GM18511 (cell line): ENCODE measurements around the gene NAT14.
"Not testable (repeated sequence)": the region's sequence is repeated elsewhere in the genome, so short reads cannot be mapped to it uniquely, and the experiment has no call there.

Source experiments
- ATAC-seq: cut with Tn5 transposase; IDR thresholded peaks from one replicate; pipeline ENCODE4 v1.9.1; 2021; ENCODE audit warnings: mild to moderate bottlenecking, moderate library complexity; ENCODE audit not compliant: unreplicated experiment

Gene NAT14, protein sequence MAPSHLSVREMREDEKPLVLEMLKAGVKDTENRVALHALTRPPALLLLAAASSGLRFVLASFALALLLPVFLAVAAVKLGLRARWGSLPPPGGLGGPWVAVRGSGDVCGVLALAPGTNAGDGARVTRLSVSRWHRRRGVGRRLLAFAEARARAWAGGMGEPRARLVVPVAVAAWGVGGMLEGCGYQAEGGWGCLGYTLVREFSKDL

DNA sequence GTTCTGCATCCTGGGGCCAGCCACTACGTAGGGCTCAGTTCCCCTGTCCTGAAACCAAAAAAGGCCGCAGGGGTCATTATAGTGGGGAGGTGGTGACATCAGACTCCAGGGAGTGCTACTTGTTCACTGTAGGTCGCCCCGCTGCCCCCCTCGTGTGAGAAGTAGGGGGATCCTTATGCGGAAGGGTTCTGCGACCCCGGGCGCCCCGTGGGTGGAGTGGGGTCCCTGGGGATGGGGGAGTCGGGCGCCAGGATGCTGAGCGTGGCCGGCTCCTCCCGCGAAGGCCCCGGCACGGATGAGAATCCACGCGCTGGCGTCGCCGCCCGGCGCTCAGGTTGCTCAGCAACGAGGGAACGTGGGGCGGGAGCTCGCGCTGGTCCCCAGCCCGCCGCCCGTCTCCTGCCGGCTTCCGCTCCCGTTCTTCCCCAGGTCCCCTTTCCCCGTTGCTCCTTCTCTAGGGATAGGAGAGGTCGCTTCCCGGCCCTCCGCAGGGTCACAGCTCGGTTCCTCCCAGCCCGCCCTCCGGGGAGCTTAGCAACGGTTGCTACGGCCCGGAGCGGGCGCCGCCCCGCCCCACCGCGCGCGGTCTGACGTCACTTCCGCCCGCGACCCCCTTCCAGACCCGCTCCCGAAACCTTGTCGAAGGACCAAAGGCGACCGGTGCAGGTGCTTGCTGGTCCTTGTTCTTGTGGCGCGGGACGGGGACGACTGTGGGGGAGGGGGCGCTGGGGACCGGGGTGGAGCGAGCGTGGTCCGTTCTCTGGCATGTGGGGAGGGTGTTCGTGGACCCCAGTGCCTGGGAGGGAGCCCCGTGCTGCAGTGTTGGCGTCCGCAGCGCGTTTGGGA lies at the start of gene NAT14:
Gene NAT14, plus strand, starts transcription at position 596 of the 846 bp plus-strand sequence. CDS start 521 bp downstream, outside the sequence.
- peak; percentile 76 for ATAC-seq

DNA sequence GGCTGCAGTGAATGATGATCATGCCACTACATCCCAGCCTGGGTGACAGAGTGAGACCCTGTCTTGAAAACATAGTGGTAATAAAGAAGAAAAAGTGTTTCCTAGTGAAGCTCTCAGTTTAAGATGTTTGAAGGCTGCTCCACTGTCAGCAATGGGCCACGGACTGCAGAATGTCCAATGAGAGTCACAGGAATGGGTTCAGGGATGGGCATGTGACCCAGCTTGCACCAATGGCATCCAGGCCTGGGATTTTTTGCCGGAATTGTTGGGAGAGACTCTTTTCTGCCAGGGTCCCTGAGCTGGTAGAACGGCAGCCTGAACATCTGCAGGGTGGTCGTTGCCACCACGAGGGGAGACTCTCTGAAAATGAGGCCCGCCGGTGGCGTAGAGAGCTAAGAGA lies 48.1 kb upstream of the NAT14 start:
- ATAC-seq, result no peak

DNA sequence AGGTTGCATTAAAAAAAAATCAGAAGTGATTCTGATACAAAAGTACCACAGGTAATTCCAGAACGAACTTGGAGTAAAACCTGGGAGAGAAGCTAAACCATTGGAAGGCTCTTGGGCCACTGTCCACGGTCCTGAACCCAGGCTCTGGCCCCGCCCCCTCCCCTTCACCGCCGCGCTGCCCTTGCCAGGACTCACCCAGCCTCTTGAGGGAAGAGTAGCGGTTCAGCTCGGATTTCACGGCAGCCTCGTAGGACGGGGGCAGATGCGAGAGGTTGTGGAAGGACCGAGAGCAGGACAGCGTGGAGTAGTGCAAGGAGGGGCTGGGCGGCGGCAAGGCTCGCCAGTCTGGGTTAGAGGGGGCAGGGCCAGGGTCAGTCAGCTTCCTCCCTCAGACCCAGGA lies 47.6 kb upstream of the NAT14 start:
- ATAC-seq, result no peak

GRCh38 chr19:55439052-55439451 lies 45.9 kb upstream of the NAT14 start:
- no peak for ATAC-seq

DNA sequence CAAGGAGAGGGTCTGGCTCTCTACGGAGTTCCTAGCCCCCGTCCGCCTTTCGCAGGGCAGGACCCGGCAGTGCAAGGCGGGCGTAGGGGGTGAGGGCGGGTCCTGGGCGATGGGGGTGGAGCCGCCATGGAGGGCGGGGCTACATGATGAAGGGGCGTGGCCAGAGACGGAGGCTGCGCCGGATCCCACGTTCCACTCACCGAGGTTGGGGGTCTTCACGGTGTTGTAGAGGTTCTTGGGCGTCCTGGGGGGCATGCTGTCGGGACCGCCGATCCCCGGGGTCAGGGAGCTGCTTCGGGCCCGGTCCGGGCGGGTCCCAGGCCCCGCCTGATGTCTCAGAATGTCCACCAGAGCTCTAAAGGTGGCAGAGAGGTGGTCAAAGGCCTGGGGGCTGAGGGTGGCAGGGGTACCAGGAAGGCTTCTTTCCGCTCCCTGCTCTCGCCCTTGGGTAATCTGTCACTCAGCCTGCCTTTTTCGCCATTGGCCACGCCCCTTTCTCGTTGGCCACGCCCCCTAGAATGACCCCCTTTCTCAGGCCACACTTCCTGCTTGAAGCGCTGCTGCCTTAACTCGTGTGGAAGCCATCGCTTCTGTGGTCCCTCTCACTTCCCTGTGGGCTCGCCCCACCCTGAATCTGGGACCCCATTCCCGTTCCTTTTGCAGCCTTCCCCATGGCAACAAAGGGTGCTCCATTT lies 44.4 kb upstream of the NAT14 start:
- no peak for ATAC-seq

DNA sequence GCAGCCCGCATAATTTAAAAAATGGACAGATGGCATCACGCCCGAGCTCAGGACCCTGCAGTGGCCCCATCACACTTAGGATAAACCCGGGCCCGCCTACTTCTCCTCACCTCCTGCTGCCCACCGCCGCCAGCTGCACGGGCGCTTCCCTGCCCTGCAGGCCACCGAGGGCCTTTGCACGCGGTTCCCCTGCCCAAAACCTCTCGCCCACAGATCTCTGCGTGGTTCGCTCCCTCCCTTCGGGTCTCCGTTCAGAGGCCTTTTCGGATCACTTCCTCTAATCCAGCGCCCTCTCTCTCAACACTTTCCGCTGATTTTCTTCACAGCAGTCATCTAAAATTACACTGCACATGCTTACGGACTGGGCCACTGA lies 43.7 kb upstream of the NAT14 start:
- ATAC-seq, result no peak

GRCh38 chr19:55441692-55442321 lies 43.2 kb upstream of the NAT14 start:
- ATAC-seq, result no peak

DNA sequence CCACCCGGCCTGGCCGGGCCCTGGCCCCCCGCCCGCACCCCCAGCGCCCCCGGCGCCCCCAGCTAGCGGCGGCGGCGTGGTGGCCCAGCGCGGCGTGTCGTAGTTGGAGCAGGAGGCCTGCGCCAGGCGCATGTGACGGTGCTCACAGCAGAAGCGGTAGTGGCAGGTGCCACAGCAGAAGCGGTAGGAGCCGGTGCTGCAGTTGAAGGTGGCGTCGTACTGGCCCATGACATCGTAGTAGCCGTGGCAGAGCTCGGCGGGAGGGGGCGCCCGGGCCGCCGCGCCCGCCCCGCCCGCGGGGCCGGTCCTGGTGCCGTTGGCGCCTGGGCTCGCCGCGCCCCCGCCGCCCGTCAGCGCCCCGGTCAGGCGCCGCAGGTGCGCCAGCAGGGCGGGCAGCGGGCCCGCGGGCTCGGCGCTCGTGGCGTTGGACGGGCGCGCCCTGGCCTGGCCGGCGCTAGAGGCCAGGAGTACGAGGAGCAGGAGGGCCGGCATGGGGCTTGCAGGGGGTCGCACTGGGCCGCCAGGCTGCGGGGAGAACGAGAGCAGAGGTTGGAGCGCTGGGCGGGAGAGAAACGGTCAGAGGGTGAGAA lies 42.5 kb upstream of the NAT14 start:
- ATAC-seq, result no peak

- no peak for ATAC-seq
These were observed 41.8 kb upstream of the NAT14 start, which contains the start of gene SHISA7 for GRCh38 chr19:55443045-55443823. SHISA7 (minus strand) TSS chr19:55443300; CDS start chr19:55442863, 437 bp downstream.

DNA sequence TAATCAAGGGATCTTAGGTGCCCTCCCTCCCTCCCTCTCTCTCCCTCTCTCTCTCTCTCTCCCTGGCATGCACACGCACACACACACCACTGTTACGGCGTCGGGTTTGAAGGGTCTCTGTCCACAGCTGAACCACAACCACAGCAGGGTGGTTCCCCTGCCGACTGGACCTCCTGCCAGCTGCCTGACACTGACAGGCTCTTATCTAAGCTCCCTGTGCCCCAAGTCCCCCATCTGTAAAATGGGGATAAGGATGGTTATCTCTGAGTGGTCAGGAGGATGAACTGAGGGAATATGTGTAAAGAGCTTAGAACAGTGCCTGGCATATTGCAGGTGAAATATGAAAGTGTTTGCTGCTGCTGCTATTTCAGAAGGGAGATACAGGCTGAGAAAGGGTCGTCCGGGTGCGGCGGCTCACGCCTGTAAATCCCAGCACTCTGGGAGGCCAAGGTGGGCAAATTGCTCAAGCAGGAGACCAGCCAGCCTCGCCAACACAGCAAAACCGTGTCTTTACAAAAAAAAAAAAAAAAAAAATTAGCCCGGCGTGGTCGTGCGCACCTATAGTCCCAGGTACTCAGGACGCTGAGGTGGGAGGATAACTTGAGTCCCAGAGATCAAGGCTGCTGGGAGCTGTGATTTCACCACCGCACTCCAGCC lies 41.0 kb upstream of the NAT14 start:
- ATAC-seq, result no peak

- no peak for ATAC-seq
These were observed 40.3 kb upstream of the NAT14 start for GRCh38 chr19:55444646-55445045.

DNA sequence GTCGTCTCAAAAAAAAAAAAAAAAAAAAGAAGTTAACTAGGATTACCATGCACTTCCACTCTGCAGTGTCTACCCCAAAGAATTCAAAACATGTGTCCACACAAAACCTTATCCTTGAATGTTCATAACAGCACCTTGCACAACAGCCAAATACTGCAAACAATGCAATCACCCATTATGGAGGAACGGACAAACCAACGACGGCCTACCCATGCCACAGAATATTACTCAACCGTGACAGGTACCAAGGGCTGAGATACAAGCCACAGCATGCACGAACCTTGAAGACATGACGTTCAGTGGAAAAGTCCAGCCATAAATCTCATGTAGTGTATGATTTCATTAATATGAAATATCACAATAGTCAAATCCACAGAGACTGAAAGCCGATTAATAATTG lies 38.9 kb upstream of the NAT14 start:
- ATAC-seq, result no peak

GRCh38 chr19:55447421-55448174 lies 37.4 kb upstream of the NAT14 start:
- no peak for ATAC-seq

DNA sequence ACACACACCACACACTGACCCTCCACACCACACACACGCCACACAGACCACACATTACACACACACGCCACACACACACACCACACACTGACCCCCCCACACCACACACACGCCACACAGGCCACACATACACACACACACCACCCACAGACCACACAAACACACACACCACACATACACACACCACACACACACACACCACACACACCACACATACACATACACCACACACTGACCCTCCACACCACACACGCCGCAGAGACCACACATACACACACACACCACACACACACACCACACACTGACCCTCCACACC lies 36.9 kb upstream of the NAT14 start:
- not testable (repeated sequence) for ATAC-seq

DNA sequence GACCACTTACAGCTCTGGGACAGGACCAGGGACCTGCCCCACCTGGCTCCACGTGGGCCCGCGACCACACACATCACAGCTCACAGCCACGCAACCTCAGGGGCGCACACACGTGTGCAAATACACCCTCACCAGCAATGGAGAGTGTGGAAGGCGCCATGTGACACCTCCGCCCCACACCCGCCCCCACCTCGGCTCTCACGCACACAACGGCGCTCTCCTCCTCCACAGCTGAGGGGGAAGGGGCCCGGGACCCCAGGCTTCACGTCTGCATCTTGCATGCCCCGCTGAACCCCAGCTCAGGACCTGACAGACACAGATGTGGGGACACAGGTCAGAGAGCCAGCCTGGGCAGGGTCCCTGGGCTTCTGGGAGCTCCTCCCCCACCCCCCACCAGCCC lies 35.5 kb upstream of the NAT14 start:
- no peak for ATAC-seq

DNA sequence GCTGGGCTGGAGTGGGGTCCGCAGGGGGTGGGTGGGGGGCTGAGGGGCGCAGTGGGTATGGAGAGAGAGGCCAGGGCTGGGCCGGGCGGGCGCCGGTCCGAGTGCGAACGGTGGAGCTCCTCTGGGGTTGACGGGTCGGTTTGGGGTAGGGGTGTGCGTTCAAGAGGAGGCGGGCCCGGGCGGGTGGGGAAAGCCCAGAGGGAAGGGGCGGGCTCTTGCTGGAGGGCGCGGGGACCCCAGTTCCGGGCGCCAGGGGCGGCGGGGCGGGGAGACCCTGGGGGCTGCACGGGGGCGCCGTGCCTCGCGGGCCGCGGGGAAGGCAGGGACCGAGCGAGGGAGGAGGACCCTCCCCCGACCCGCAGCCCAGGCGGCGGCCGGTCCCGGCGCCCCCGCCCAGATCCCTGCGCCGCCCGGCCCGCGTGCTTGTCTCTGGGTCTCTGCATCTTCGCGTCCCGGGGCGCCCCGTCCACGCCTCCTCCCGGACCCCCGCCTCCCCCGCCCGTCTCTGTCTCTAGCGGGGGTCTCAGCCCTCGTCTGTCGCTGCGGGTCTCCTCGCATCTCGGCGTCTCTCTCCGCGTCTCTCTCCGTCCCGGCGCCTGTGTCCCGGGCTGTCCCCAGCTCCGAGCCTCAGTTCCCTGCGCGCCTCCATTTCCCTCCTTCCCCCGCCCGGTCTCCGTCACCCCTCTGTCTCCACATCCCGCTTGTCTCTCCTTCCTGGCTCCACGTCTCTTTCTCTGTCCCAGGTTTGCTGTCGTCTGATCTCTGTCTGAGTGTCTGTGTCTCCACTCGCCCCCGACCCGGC lies 33.6 kb upstream of the NAT14 start:
- ATAC-seq, result no peak

GRCh38 chr19:55451965-55452748 lies 32.8 kb upstream of the NAT14 start:
- ATAC-seq, result no peak
